ENCODE results near the gene DCHS1.
"Not testable (repeated sequence)": the region's sequence is repeated elsewhere in the genome, so short reads cannot be mapped to it uniquely, and the experiment has no call there.

Gene DCHS1

GRCh38 chr11:6655790-6656583 lies at the start of gene DCHS1:
DCHS1 (minus strand) TSS chr11:6655809; CDS start chr11:6641613, 14,196 bp downstream.
- in situ Hi-C loops (cut with MboI; ENCODE audit: low sequenced_read_pairs), result no loop called here

- in situ Hi-C loops (cut with MboI; ENCODE audit: low sequenced_read_pairs), result loop anchor here (10.0 kb wide), 1 partner anchor 169 kb away; no protein-coding TSS in a partner anchor
Measured at GRCh38 chr11:6703247-6704063, 47.8 kb upstream of the DCHS1 start.

GRCh38 chr11:6701955-6702354 lies 46.3 kb upstream of the DCHS1 start:
- in situ Hi-C loops (cut with MboI; ENCODE audit: low sequenced_read_pairs), result loop anchor here (10.0 kb wide), 1 partner anchor 167 kb away; no protein-coding TSS in a partner anchor

- in situ Hi-C loops (cut with MboI; ENCODE audit: low sequenced_read_pairs), result no loop called here
Measured at GRCh38 chr11:6695377-6695776, 39.8 kb upstream of the DCHS1 start.

- in situ Hi-C loops (cut with MboI; ENCODE audit: low sequenced_read_pairs), result no loop called here
Measured at GRCh38 chr11:6694229-6694535, 38.6 kb upstream of the DCHS1 start.

GRCh38 chr11:6693342-6694228 lies 38.0 kb upstream of the DCHS1 start:
- in situ Hi-C loops (cut with MboI; ENCODE audit: low sequenced_read_pairs), result no loop called here

GRCh38 chr11:6692128-6692527 lies 36.5 kb upstream of the DCHS1 start:
- in situ Hi-C loops (cut with MboI; ENCODE audit: low sequenced_read_pairs), result no loop called here

GRCh38 chr11:6690431-6691132 lies 35.0 kb upstream of the DCHS1 start:
- in situ Hi-C loops (cut with MboI; ENCODE audit: low sequenced_read_pairs), result not testable (repeated sequence)

- in situ Hi-C loops (cut with MboI; ENCODE audit: low sequenced_read_pairs), result no loop called here
Measured at GRCh38 chr11:6687876-6688275, 32.3 kb upstream of the DCHS1 start.

GRCh38 chr11:6686006-6686405 lies 30.4 kb upstream of the DCHS1 start:
- in situ Hi-C loops (cut with MboI; ENCODE audit: low sequenced_read_pairs), result no loop called here

GRCh38 chr11:6684068-6684467 lies 28.5 kb upstream of the DCHS1 start:
- in situ Hi-C loops (cut with MboI; ENCODE audit: low sequenced_read_pairs), result not testable (repeated sequence)

- in situ Hi-C loops (cut with MboI; ENCODE audit: low sequenced_read_pairs), result no loop called here
Measured at GRCh38 chr11:6682936-6683861, 27.6 kb upstream of the DCHS1 start, which contains the start of gene MRPL17. MRPL17 (minus strand) TSS chr11:6683340; CDS start chr11:6683296, 44 bp downstream.

- in situ Hi-C loops (cut with MboI; ENCODE audit: low sequenced_read_pairs), result no loop called here
Measured at GRCh38 chr11:6682591-6682935, 27.0 kb upstream of the DCHS1 start.

- in situ Hi-C loops (cut with MboI; ENCODE audit: low sequenced_read_pairs), result no loop called here
Measured at GRCh38 chr11:6681949-6682348, 26.3 kb upstream of the DCHS1 start.

- in situ Hi-C loops (cut with MboI; ENCODE audit: low sequenced_read_pairs), result no loop called here
Measured at GRCh38 chr11:6681505-6681904, 25.9 kb upstream of the DCHS1 start.

- in situ Hi-C loops (cut with MboI; ENCODE audit: low sequenced_read_pairs), result loop anchor here (10.0 kb wide), 1 partner anchor 62 kb away; the partner anchor contains the start of genes TAF10 and TPP1
Measured at GRCh38 chr11:6677018-6677417, 21.4 kb upstream of the DCHS1 start.

- in situ Hi-C loops (cut with MboI; ENCODE audit: low sequenced_read_pairs), result loop anchor here (10.0 kb wide), 1 partner anchor 60 kb away; the partner anchor contains the start of genes TAF10 and TPP1
Measured at GRCh38 chr11:6674862-6675261, 19.3 kb upstream of the DCHS1 start.

- in situ Hi-C loops (cut with MboI; ENCODE audit: low sequenced_read_pairs), result loop anchor here (10.0 kb wide), 1 partner anchor 59 kb away; the partner anchor contains the start of genes TAF10 and TPP1
Measured at GRCh38 chr11:6674219-6674597, 18.6 kb upstream of the DCHS1 start.
